ENCODE results near the gene AGAP1. TPM values are rescaled to one million over a fixed set of nuclear protein-coding genes. Genes with fewer than 3 reads are reported as not detected.

Gene AGAP1
- total RNA-seq, 2 donors from 2014 or later = 19.1 to 20.8 TPM

GRCh38 chr2:235839226-235839625, 345.4 kb downstream of the AGAP1 start:
- Histone ChIP-seq H3K27ac (no peak overlapping the region), H3K4me3 (no peak overlapping the region)
- TF ChIP-seq CTCF (IDR thresholded peaks at IDR 0.05) = no peak

GRCh38 chr2:235839974-235840373, 346.1 kb downstream of the AGAP1 start:
- no peaks in the 10 kb centered on the region for H3K27me3 ChIP-seq (replicated peaks; ENCODE audit: insufficient read depth)
- no peaks in the 10 kb centered on the region for H3K36me3 ChIP-seq
- H3K4me1 ChIP-seq (ENCODE audit: control insufficient read depth in 1 of 2, low read depth in 2 of 2) = no peaks in the 10 kb centered on the region
- no peak overlapping the region for H3K27ac ChIP-seq
- TF ChIP-seq CTCF (IDR thresholded peaks at IDR 0.05) = no peak
- DNase-seq (ENCODE audit: low spot score) = no peak
- ATAC-seq (ENCODE audit: insufficient number of reproducible peaks, low FRiP score, low read depth) = no peak
- H3K4me3 ChIP-seq = no peak overlapping the region
- H3K9me3 ChIP-seq = no peaks in the 10 kb centered on the region

More at GRCh38 chr2:235839226-235839625, 345.4 kb downstream of the AGAP1 start:
- Histone ChIP-seq H3K27me3 (replicated peaks; ENCODE audit: insufficient read depth) (no peaks in the 10 kb centered on the region), H3K9me3 (no peaks in the 10 kb centered on the region), H3K4me1 (ENCODE audit: control insufficient read depth in 1 of 2, low read depth in 2 of 2) (no peaks in the 10 kb centered on the region), H3K36me3 (no peaks in the 10 kb centered on the region)
- ATAC-seq (ENCODE audit: insufficient number of reproducible peaks, low FRiP score, low read depth) = no peak
- DNase-seq (ENCODE audit: low spot score) = no peak

GRCh38 chr2:235841863-235842262, 348.0 kb downstream of the AGAP1 start:
- Histone ChIP-seq H3K9me3 (no peaks in the 10 kb centered on the region), H3K36me3 (no peaks in the 10 kb centered on the region), H3K4me1 (ENCODE audit: control insufficient read depth in 1 of 2, low read depth in 2 of 2) (no peaks in the 10 kb centered on the region), H3K4me3 (no peak overlapping the region), H3K27me3 (replicated peaks; ENCODE audit: insufficient read depth) (no peaks in the 10 kb centered on the region), H3K27ac (no peak overlapping the region)
- TF ChIP-seq CTCF (IDR thresholded peaks at IDR 0.05) = no peak
- ATAC-seq (ENCODE audit: insufficient number of reproducible peaks, low FRiP score, low read depth) (no peak), DNase-seq (ENCODE audit: low spot score) (no peak)

GRCh38 chr2:235842941-235843340, 349.1 kb downstream of the AGAP1 start:
- H3K9me3 ChIP-seq = no peaks in the 10 kb centered on the region
- H3K4me3 ChIP-seq = no peak overlapping the region
- DNase-seq (ENCODE audit: low spot score) = no peak
- no peaks in the 10 kb centered on the region for H3K27me3 ChIP-seq (replicated peaks; ENCODE audit: insufficient read depth)
- H3K27ac ChIP-seq = no peak overlapping the region
- no peak for TF ChIP-seq CTCF (IDR thresholded peaks at IDR 0.05)
- H3K36me3 ChIP-seq = no peaks in the 10 kb centered on the region
- no peaks in the 10 kb centered on the region for H3K4me1 ChIP-seq (ENCODE audit: control insufficient read depth in 1 of 2, low read depth in 2 of 2)
- ATAC-seq (ENCODE audit: insufficient number of reproducible peaks, low FRiP score, low read depth) = no peak

GRCh38 chr2:235843591-235844395, 349.9 kb downstream of the AGAP1 start:
- TF ChIP-seq CTCF (IDR thresholded peaks at IDR 0.05) = no peak
- no peaks in the 10 kb centered on the region for H3K36me3 ChIP-seq
- no peak overlapping the region for H3K27ac ChIP-seq
- DNase-seq (ENCODE audit: low spot score) = no peak
- no peaks in the 10 kb centered on the region for H3K9me3 ChIP-seq
- ATAC-seq (ENCODE audit: insufficient number of reproducible peaks, low FRiP score, low read depth) = no peak
- no peaks in the 10 kb centered on the region for H3K4me1 ChIP-seq (ENCODE audit: control insufficient read depth in 1 of 2, low read depth in 2 of 2)
- H3K27me3 ChIP-seq (replicated peaks; ENCODE audit: insufficient read depth) = no peaks in the 10 kb centered on the region
- no peak overlapping the region for H3K4me3 ChIP-seq

All from thoracic aorta (tissue), 2 donors.